CD4-positive, alpha-beta T cell treated with Interleukin-6 for 4 hours (primary cell): Measurements from ENCODE around the gene SEMG2.

Experiments used
- DNase-seq: peaks from one replicate; pipeline ENCODE4 v3.0.0-alpha.2; 2020; ENCODE audit warnings: mixed read lengths

Gene SEMG2

DNA sequence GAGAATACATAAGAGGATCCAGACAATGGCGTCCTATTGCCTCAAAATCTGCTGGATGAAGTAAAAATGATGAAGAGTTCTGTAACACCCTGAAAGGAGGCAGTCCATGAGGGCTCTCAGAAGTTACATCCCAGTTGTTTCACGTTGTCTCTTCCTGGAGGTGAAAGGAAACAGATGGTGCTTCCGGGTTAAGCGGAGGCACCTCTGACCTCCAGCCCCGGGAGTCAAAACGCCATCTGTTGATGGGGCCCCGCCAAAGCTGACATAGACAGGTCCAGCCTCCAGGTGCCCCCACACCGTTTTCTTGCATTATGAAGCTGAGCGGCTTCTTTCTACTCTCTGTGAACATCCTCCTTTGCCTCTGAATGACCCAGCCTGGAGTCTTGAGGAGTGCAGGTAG lies 9.5 kb downstream of the SEMG2 start:
- DNase-seq: no peak

DNA sequence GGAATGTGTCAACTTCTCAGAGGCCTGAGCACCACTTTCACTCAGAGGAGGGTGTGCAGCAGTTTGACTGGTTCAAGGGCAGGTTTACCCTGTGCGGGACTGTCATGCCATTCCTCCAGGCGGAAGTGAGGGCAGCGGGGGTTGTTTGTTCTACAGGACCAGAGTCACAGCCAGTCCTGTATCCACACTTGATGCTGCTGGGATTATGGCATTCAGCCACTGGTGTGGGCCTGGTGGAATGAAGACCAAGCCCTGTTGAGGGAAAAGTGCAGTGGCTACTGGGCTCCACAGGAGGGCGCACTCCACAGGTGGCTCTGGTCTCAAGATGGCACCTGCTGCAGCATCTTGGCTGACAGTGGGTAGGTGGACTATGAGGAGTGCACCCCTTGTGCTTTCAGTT lies 14.8 kb downstream of the SEMG2 start:
- DNase-seq: no peak

DNA sequence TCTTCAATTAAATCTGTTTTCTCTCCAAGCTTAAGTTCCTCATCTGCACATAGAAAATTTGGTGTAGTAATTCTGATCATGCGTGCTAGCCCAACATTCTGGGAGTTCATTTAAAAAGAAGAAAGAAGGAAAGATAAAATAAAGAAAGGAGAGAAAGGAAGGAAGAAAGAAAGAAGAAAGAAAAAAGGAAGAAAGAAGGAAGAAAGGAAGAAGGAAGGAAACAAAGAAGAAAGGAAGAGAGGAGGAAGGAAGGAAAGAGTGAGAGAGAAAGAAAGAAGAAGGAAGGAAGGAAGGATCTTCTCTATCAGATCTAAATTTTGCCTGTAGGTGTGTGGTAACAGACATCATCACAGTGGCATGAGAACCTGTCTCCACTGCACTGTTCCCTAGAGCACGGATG lies 17.0 kb downstream of the SEMG2 start:
- no peak for DNase-seq

DNA sequence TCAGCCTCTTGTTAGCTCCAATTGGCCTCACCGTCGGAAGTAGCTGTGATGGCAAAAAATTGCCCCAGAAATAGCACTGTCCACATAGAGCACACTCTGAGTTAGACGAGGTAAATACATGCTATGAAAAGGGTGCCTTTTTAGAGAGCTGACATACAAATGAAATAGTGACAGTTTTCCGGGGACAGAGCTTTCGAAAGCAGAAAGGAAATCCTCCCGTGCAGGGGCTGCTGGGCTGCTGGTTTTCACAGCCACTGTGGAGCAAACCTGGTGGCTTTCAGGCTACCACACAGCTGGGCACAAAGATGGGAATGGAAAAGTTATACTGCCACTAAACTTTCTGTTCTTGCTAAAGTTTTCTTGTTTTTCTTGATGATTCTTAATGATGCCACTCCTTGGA lies 24.9 kb downstream of the SEMG2 start:
- DNase-seq: no peak

DNA sequence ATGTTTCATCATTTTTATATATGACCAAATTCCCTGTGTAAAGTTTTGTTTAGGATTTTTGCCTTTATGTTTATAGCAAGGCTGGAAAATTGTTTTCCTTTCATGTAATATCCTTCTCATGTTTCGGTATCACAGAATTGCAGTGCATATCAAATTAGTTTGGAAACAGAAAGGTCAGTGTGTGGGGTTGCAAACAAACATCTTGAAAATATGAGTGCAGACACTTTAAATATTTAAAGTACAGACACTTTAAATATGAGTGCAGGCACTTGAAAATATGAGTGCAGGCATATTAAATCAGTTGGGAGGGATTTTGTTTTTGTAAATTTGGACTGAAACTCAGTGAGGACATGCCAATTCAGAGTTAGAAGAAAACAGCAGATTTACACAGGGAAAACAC lies 26.7 kb downstream of the SEMG2 start:
- DNase-seq: no peak

DNA sequence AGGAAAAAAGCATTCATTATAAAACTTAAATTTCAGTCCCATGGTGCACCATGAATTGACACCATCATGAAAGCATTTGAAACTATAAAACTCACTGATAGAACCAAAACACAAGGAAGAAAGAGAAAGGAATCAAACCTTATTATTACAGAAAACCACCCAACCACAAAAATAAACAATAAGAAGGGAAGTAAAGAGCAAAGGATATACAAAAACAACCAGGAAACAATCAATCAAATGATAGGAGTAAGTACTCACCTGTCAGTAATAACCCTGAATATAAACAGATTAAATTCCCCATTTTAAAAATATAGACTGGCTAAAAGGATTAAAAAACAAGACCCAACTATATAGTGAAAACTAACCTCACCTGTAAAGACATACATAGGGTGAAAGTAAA lies 27.4 kb downstream of the SEMG2 start:
- no peak for DNase-seq

DNA sequence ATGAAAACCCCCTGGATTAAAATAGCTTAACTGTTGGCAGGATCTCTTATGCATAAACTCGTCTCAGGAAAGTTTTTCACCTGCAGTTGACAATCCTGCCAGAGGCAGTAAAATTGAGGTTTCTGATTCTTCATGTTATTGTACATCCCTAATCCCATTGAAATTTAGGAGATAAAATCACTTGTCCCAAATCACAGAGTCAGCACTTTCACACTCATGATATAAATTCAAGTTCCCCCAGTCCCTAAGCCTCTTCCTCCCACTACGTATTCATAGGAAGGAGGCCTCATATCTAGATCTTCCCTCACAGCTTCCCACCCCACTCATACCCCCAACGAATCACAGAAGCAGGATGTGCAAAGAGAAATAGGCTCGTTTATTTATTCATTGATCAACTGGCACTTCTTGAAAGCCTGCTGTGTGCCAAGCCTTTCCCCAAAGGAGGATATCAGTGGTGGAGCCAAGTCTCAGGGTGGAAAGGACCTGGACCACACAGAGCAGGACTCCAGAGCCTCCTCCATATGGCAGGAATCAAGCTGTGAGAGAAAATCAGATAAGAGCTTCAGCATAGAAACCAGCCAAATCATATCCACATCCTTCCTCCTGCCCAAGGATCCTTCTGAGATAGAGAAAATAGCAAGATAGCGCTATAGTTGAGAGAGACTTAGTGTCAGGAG lies 30.8 kb downstream of the SEMG2 start:
- no peak for DNase-seq

DNA sequence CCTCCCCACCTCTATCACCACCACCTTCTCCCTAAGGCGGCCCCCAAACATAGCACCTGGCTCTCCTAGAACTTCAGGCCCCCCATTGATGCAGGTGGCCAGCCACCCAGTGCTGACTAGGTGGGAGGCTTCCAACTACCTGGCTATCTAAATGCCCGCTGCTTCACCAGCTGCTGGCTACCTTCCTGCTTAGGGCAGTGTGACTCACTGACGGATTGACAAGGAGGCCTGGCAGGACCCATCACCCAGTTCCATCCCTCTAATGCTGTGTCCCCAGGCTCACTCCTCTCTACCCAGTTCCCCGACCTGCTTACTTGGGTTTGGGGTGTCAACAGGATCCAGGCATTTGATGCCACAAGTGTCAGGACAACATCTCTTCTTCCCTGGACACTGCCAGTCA lies 32.1 kb downstream of the SEMG2 start:
- DNase-seq: no peak

DNA sequence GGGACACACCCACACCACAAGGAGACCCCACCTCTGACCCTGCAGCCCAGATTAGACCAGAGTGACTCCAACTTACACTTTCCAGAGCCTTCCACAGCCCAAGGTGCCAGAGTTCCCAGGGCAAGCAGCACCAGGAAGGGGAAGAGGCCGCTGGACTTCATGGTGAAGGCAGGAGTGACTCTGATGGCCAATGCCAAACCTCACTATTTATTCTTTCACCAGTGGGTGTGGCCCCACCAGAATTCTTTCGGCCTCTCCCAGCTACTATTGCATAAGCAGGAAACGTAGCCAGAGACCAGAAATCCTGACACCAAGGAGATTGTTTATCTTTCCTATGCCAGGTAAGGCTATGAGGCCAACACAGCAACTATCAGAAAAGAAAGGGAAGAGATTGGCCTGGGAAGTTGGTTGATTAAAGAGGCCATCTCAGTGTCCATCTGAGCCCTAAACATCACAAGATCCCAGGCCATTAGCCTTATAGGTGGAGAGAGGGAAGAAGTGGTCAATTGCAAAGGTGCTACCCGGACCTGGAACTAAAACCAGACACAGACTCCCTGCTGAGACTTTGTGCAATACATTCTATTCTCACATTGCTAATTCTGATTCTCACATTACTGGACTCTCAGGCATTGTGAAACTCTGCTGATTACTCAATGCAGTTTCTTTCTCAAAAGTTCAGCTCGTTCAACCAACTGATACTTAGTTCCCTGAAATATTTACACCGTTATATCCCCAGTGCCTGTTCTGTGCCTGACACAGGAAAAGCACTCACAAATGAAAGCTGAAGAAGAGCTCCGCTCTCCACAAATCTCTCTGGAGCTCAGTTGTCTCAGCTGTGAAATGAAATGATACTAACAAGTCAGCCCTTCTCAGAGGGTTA lies 33.5 kb downstream of the SEMG2 start, which contains the start of gene SLPI:
Gene SLPI (minus strand): TSS at position 182 of the 880 bp plus-strand sequence. CDS start 21 bp downstream, at position 161.
- DNase-seq: no peak

DNA sequence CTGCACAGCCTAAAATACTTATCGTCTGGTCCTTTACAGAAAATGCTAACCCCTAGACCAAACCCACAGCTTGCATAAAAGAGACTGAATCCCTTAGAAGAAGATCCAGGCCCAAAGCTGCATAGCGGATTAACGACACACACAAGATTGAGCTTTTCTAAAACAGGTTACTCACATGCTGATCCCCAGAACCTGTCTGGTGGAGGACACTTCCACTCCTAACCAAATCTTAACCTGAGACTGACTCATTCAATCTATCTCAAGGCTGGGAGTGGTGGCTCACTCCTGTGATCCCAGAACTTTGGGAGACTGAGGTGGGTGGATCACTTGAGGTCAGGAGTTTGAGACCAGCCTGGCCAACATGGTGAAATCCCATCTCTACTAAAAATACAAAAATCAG lies 36.0 kb downstream of the SEMG2 start:
- no peak for DNase-seq

DNA sequence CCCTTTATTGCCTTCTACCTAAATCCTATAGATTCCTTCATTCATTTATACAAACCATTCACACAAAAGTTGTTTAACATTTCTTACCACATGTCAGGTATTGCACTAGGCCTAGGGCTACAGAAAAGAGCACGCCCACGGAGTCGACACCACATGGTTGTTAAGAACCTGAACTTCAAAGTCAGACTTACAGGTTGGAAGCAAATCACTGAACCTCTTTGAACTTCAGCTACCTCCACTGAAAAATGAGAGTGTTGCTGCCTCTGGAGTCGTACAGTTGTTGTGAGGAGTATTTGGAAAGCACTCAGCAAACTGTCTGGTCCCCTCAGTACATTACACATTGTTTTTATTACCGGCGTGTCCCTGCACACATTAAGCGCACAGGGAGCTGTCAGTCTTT lies 36.5 kb downstream of the SEMG2 start:
- DNase-seq: no peak

DNA sequence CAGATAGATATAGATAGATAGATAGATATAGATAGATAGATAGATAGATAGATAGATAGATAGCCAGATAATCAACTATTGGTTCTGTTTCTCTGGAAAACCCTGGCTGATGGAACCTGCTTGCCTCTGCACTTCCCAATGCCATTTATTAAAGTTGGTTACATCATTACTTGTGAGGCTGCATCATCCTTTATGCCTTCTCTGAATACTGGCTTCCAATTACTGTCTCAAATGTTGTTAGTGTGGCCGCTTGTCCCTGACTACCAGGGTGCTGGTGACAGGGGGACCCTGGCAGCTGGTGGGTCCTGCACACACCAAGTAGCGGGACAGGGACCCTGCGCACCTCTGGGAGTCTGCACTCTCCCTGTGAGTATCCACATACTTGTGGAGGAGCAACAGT lies 37.1 kb downstream of the SEMG2 start:
- no peak for DNase-seq

DNA sequence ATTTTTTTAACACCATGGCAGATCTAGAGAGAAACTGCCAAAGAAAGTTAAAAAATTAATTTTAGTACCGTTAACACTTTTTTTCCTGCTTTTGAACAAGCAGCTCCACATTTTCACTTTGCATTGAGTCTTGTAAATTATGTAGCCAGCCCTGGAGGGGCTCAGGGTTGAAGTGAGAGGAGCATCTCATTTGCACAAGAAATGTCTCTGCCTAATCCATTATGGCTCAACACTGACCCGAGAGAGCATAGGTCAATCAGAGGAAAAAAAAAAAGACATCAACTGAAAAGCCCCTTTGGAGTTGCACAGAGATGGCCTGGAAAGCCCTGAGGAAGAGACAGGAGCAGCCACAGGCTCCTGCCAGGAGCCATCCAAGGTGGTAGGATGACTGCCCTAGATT lies 37.5 kb downstream of the SEMG2 start:
- no peak for DNase-seq

DNA sequence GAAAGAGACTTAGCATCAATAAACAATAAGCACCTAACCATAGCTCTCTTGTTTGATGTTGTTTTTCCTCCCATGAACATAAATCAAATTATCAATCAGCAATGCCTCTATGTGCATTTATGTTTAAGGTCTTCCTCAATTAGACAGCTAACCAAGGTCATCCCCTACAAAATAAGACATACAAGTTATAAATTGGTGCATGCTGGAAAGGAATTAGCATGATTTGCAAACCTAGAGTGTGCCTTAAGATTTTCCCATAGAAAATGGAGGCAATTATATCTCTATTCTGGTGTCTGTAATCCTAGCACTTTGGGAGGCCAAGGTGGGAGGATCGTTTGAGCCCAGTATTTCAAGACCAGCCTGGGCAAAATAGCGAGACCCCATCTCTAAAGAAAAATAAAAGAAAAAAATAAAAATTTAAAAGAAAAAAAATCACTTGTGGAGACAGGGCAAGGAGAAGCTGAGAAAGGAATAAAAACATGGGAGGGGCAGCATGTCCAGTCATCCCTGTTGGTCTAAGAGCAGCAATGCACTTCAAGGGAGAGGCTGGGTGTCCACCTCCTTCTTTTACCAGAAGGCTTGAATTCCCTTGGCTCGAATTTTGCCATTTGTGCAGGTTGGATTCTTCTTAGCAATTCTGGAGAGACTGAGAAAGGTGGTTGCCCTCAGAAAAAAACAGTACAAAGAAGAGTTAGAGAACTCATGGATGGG lies 42.5 kb downstream of the SEMG2 start:
- DNase-seq: no peak

DNA sequence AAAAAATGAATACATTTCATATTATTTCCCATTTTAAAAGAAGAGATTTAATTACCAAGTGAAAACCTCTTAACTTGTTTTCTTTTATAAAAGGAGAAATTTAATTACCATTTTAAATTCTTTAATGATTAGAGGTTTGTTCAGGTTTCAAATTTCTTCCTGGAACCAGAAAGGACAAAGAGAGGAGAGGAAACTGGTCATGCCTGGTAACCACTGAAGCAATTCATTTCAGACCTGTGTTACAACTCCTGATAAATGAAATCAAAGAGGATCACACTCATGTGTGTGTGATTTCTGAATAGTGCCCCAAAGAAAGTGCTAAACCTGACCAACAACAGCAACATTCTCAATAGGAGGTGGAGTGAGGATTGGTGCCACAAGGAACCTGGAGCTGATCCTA lies 45.8 kb downstream of the SEMG2 start:
- no peak for DNase-seq

DNA sequence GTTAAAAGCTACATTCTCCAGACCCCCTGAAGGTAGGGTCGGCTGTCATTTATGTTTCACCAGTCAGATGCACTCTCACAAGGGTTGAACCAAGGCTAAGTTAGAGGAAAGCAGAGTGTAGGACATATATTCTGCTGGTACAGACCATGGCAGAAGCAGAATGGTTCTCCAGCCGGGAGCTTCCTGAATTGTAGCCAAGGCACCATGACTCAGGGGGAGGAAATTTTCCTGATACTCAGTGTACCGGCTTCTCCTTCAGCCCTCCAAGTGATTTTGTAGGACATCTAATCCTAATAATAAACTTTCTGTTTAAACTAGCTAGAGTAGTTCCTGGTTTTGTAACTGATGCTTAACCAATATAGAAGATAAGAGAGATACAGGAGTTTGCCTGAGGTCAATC lies 47.4 kb downstream of the SEMG2 start:
- no peak for DNase-seq

DNA sequence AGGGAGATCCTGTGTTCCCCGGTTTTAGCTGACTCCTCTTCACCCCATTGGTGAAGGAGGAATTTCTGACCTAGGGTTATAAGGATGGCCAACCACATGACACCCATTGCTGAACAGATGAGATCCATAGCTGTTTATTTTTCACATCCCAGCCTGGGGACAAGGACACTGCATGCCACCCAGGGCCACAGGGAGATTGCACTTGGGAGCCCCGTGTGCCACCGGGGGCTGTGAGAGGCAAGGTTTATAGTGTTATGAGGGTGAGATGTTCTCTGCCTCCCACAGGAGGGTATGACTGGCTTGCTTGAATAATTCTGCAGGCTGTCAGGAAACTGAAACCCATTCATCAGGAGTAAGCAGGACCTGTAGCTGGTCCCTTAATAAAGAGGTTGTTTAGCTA lies 47.9 kb downstream of the SEMG2 start:
- no peak for DNase-seq

DNA sequence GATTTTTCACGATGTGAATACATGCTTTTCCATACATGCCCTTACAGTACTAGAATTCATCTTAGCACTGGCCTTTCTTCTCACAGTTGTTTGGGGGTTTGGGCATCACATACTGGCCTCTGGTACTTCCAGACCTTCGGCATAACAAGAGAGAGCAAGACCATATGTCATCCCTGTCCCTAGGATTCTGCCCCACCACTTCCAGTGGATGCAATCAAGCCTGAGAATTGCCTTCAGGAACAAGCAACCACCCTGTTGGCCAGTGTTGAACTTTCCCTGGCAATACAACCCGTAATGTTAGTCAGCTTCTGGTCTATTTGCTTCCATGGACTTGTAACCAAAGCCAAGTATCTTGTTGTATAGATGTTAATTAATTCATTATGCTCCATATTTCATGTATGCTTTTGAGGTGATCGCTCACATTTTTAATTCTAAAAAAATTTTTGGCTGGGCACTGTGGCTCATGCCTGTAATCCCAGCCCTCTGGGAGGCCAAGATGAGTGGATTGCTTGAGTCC lies 48.6 kb downstream of the SEMG2 start:
- DNase-seq: no peak
